ENCODE measurements around the gene ACAP1.

The ACAP1 gene

GRCh38 chr17:7314719-7315569 is 21.4 kb upstream of the ACAP1 start, which contains the start of gene GPS2:
Gene GPS2, minus strand, starts transcription at chr17:7315360. Its CDS starts 308 bp downstream, at chr17:7315052.
- Mint-ChIP-seq H3K4me1 (ENCODE audit: low read depth in 2 of 2) (peaks cover 44 to 51% of the 10 kb centered on the region in 2 donors), H3K4me3 (peak within 1 kb of the TSS; percentile 90 to 93), H3K27ac (peak within 1 kb of the TSS; percentile 96), H3K9me3 (no peaks in the 10 kb centered on the region), H3K27me3 (no peaks in the 10 kb centered on the region), H3K36me3 (ENCODE audit: insufficient read depth) (peaks cover 62% of the 10 kb centered on the region)
- peak; percentile 93 to 95 (median 93) for DNase-seq
- ATAC-seq (replicated peaks) = peak; percentile 91

- peaks cover 60% of the 10 kb centered on the region for H3K36me3 Mint-ChIP-seq (ENCODE audit: insufficient read depth)
- peak overlapping the region; percentile 90 to 93 for H3K4me3 Mint-ChIP-seq
- no peaks in the 10 kb centered on the region for H3K9me3 Mint-ChIP-seq
- no peak for ATAC-seq (replicated peaks)
- H3K4me1 Mint-ChIP-seq (ENCODE audit: low read depth in 2 of 2) = peaks cover 37 to 43% of the 10 kb centered on the region in 2 donors
- DNase-seq = no peak
- no peaks in the 10 kb centered on the region for H3K27me3 Mint-ChIP-seq
- H3K27ac Mint-ChIP-seq = peak overlapping the region; percentile 96
Measured at GRCh38 chr17:7315570-7316235, 20.6 kb upstream of the ACAP1 start.

GRCh38 chr17:7317161-7317803 is 19.0 kb upstream of the ACAP1 start:
- Mint-ChIP-seq H3K9me3 (no peaks in the 10 kb centered on the region), H3K27ac (peak overlapping the region in 1 of 2 donors; percentile 85), H3K4me3 (peak overlapping the region in 1 of 2 donors; percentile 65), H3K4me1 (ENCODE audit: low read depth in 2 of 2) (peaks cover 26 to 34% of the 10 kb centered on the region in 2 donors), H3K27me3 (no peaks in the 10 kb centered on the region), H3K36me3 (ENCODE audit: insufficient read depth) (peaks cover 55% of the 10 kb centered on the region)
- DNase-seq = no peak
- no peak for ATAC-seq (replicated peaks)

GRCh38 chr17:7318121-7318860 is 18.0 kb upstream of the ACAP1 start:
- Mint-ChIP-seq H3K9me3 (no peaks in the 10 kb centered on the region), H3K4me3 (no peak overlapping the region), H3K4me1 (ENCODE audit: low read depth in 2 of 2) (peaks cover 18 to 24% of the 10 kb centered on the region in 2 donors), H3K36me3 (ENCODE audit: insufficient read depth) (peaks cover 45% of the 10 kb centered on the region), H3K27ac (peak overlapping the region in 1 of 2 donors; percentile 85), H3K27me3 (no peaks in the 10 kb centered on the region)
- ATAC-seq (replicated peaks) (no peak), DNase-seq (no peak)

- no peaks in the 10 kb centered on the region for H3K27me3 Mint-ChIP-seq
- H3K4me1 Mint-ChIP-seq (ENCODE audit: low read depth in 2 of 2) = peaks cover 5 to 6% of the 10 kb centered on the region in 2 donors
- ATAC-seq (replicated peaks) = no peak
- H3K27ac Mint-ChIP-seq = no peak overlapping the region
- no peak overlapping the region for H3K4me3 Mint-ChIP-seq
- no peaks in the 10 kb centered on the region for H3K9me3 Mint-ChIP-seq
- no peak for DNase-seq
- H3K36me3 Mint-ChIP-seq (ENCODE audit: insufficient read depth) = peaks cover 21% of the 10 kb centered on the region
Measured at GRCh38 chr17:7321466-7321865, 14.9 kb upstream of the ACAP1 start.

- Mint-ChIP-seq H3K36me3 (ENCODE audit: insufficient read depth) (peaks cover 20% of the 10 kb centered on the region), H3K9me3 (no peaks in the 10 kb centered on the region)
- ATAC-seq (replicated peaks) = no peak
Measured at GRCh38 chr17:7322520-7323194, 13.7 kb upstream of the ACAP1 start.

GRCh38 chr17:7323731-7324437 is 12.4 kb upstream of the ACAP1 start:
- peak; percentile 47 for ATAC-seq (replicated peaks)
- Mint-ChIP-seq H3K27ac (peak overlapping the region in 1 of 2 donors; percentile 49), H3K4me3 (no peak overlapping the region), H3K4me1 (ENCODE audit: low read depth in 2 of 2) (peaks cover 16 to 19% of the 10 kb centered on the region in 2 donors), H3K27me3 (no peaks in the 10 kb centered on the region), H3K36me3 (ENCODE audit: insufficient read depth) (peaks cover 23% of the 10 kb centered on the region), H3K9me3 (no peaks in the 10 kb centered on the region)
- DNase-seq = peak; percentile 65 to 79 (median 66)

More at GRCh38 chr17:7322520-7323194, 13.7 kb upstream of the ACAP1 start:
- no peak for DNase-seq
- no peak overlapping the region for H3K27ac Mint-ChIP-seq
- H3K27me3 Mint-ChIP-seq = no peaks in the 10 kb centered on the region
- peaks cover 5 to 7% of the 10 kb centered on the region in 2 donors for H3K4me1 Mint-ChIP-seq (ENCODE audit: low read depth in 2 of 2)
- no peak overlapping the region for H3K4me3 Mint-ChIP-seq

- Mint-ChIP-seq H3K4me3 (no peak overlapping the region), H3K27ac (peak overlapping the region in 1 of 2 donors; percentile 49), H3K36me3 (ENCODE audit: insufficient read depth) (peaks cover 27% of the 10 kb centered on the region), H3K4me1 (ENCODE audit: low read depth in 2 of 2) (peaks cover 17 to 20% of the 10 kb centered on the region in 2 donors), H3K9me3 (no peaks in the 10 kb centered on the region), H3K27me3 (no peaks in the 10 kb centered on the region)
- no peak for DNase-seq
- no peak for ATAC-seq (replicated peaks)
Measured at GRCh38 chr17:7324438-7324779, 11.9 kb upstream of the ACAP1 start.

- DNase-seq = no peak
- H3K4me1 Mint-ChIP-seq (ENCODE audit: low read depth in 2 of 2) = peaks cover 21 to 27% of the 10 kb centered on the region in 2 donors
- H3K36me3 Mint-ChIP-seq (ENCODE audit: insufficient read depth) = peaks cover 30% of the 10 kb centered on the region
- H3K9me3 Mint-ChIP-seq = no peaks in the 10 kb centered on the region
- H3K27ac Mint-ChIP-seq = no peak overlapping the region
- ATAC-seq (replicated peaks) = no peak
- no peak overlapping the region for H3K4me3 Mint-ChIP-seq
- no peaks in the 10 kb centered on the region for H3K27me3 Mint-ChIP-seq
Measured at GRCh38 chr17:7325031-7325528, 11.2 kb upstream of the ACAP1 start.

- ATAC-seq (replicated peaks) (no peak), DNase-seq (no peak)
- no peaks in the 10 kb centered on the region for H3K9me3 Mint-ChIP-seq
- peaks cover 26 to 28% of the 10 kb centered on the region in 2 donors for H3K4me1 Mint-ChIP-seq (ENCODE audit: low read depth in 2 of 2)
- no peak overlapping the region for H3K27ac Mint-ChIP-seq
- no peak overlapping the region for H3K4me3 Mint-ChIP-seq
- H3K27me3 Mint-ChIP-seq = no peaks in the 10 kb centered on the region
- H3K36me3 Mint-ChIP-seq (ENCODE audit: insufficient read depth) = peaks cover 23% of the 10 kb centered on the region
Measured at GRCh38 chr17:7326186-7326585, 10.1 kb upstream of the ACAP1 start.

- Mint-ChIP-seq H3K9me3 (no peaks in the 10 kb centered on the region), H3K27ac (peak overlapping the region in 1 of 2 donors; percentile 10), H3K36me3 (ENCODE audit: insufficient read depth) (peaks cover 16% of the 10 kb centered on the region), H3K27me3 (no peaks in the 10 kb centered on the region), H3K4me3 (no peak overlapping the region), H3K4me1 (ENCODE audit: low read depth in 2 of 2) (peaks cover 26 to 28% of the 10 kb centered on the region in 2 donors)
- DNase-seq = no peak
- no peak for ATAC-seq (replicated peaks)
Measured at GRCh38 chr17:7327056-7327455, 9.3 kb upstream of the ACAP1 start.

GRCh38 chr17:7327501-7327900 is 8.8 kb upstream of the ACAP1 start:
- Mint-ChIP-seq H3K4me1 (ENCODE audit: low read depth in 2 of 2) (peaks cover 28% of the 10 kb centered on the region in 2 donors), H3K36me3 (ENCODE audit: insufficient read depth) (peaks cover 18% of the 10 kb centered on the region), H3K27ac (peak overlapping the region in 1 of 2 donors; percentile 92), H3K4me3 (no peak overlapping the region), H3K27me3 (no peaks in the 10 kb centered on the region), H3K9me3 (no peaks in the 10 kb centered on the region)
- no peak for DNase-seq
- no peak for ATAC-seq (replicated peaks)
